Endothelial cell of umbilical vein (primary cell): ENCODE data around the gene SMIM11.
"Not testable (repeated sequence)": the region's sequence is repeated elsewhere in the genome, so short reads cannot be mapped to it uniquely, and the experiment has no call there.

ENCODE experiments used
- CTCF ChIP-seq, 2 donors: IDR thresholded peaks; 1 replicate in 1 of 2; 2 replicates in 1 of 2; pipeline ENCODE4 v1.5.1; 2011; ENCODE audit warnings: low read length in 2 of 2, mild to moderate bottlenecking in 2 of 2, moderate library complexity in 2 of 2, control low read depth in 1 of 2, inconsistent platforms in 1 of 2, low read depth in 1 of 2; ENCODE audit not compliant: insufficient read depth in 1 of 2; ENCODE audit errors: extremely low read depth in 1 of 2
- EZH2 ChIP-seq: IDR thresholded peaks from 2 replicates; pipeline ENCODE4 v1.6.1; 2012; ENCODE audit warnings: borderline replicate concordance, low read depth, mild to moderate bottlenecking, moderate library complexity, low read length, inconsistent platforms; ENCODE audit not compliant: severe bottlenecking
- FOS ChIP-seq: IDR thresholded peaks from 2 replicates; pipeline ENCODE4 v1.6.1; 2011; ENCODE audit warnings: mild to moderate bottlenecking, low read length, moderate library complexity, borderline replicate concordance; ENCODE audit not compliant: insufficient read depth
- JUN ChIP-seq: IDR thresholded peaks from 2 replicates; pipeline ENCODE4 v1.6.1; 2011; ENCODE audit warnings: borderline replicate concordance, low read depth; ENCODE audit not compliant: insufficient read length, insufficient read depth
- MYC ChIP-seq: IDR thresholded peaks from one replicate; pipeline ENCODE4 v1.6.1; 2011; ENCODE audit warnings: mild to moderate bottlenecking, low read depth, low read length
- POLR2A ChIP-seq: IDR thresholded peaks from 2 replicates; pipeline ENCODE4 v1.6.1; 2012; ENCODE audit warnings: low read depth, mild to moderate bottlenecking, control low read depth, low read length
- POLR2AphosphoS5 ChIP-seq: IDR thresholded peaks from 2 replicates; pipeline ENCODE4 v1.6.1; 2012; ENCODE audit warnings: low read depth, mild to moderate bottlenecking, control low read depth, low read length, moderate library complexity; ENCODE audit not compliant: insufficient read depth
- TF ChIP-seq, protein P1 (sequence below): IDR thresholded peaks from 2 replicates; pipeline ENCODE4 v1.6.1; 2011; ENCODE audit not compliant: insufficient read depth, insufficient read length

DNA sequence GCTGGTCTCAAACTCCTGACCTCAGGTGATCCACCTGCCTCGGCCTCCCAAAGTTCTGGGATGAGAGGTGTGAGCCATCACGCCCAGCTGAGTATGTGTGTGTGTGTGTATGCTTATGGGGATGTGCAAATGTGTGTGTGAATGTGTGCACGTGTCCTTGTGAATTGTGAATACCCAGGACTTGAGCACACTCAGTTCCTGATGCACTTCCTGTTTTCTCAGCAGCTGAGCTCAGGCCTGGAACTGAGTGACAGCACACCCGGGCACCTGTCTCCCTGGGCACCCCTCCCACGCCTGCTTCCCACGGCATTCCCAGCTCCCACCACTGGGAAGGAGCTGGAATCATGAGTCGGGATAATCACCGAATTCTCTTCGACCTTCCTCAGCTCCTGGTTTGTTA lies 32.0 kb downstream of the SMIM11 start:
- not testable (repeated sequence) for TF ChIP-seq CTCF (IDR thresholded peaks at IDR 0.05; ENCODE audit: extremely low read depth in 1 of 2, insufficient read depth in 1 of 2, low read depth in 1 of 2, low read length in 2 of 2); FOS; EZH2; POLR2A; POLR2AphosphoS5; JUN; MYC
- TF ChIP-seq, protein P1, sequence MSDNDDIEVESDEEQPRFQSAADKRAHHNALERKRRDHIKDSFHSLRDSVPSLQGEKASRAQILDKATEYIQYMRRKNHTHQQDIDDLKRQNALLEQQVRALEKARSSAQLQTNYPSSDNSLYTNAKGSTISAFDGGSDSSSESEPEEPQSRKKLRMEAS: not testable (repeated sequence)
